Tibial artery (tissue), 4 donors: ENCODE results near the gene SLC38A3.

Experiments used
- DNase-seq, 2 donors: peaks; one replicate each; pipeline ENCODE4 v3.0.0-alpha.2; 2019
- H3K27ac ChIP-seq, 2 donors: fragments of 200-600 bp; sonication (generic) in 1 of 2; 1 replicate in 1 of 2; 2 replicates in 1 of 2; pipeline ENCODE4 v1.5.1; 2018 to 2019; ENCODE audit warnings: mild to moderate bottlenecking in 1 of 2
- H3K27me3 ChIP-seq, 2 donors: fragments of 200-600 bp; sonication (generic) in 1 of 2; one replicate each; pipeline versions ENCODE4 v1.5.1 to v1.6.0; 2016 to 2019
- H3K36me3 ChIP-seq, 3 donors: fragments of 200-600 bp; sonication (generic) in 2 of 3; one replicate each; pipeline ENCODE4 v1.5.1; 2016 to 2019; ENCODE audit warnings: mild to moderate bottlenecking in 2 of 3
- H3K4me1 ChIP-seq, 4 donors: fragments of 200-600 bp; sonication (generic) in 2 of 4; 1 replicate in 3 of 4; 2 replicates in 1 of 4; pipeline ENCODE4 v1.5.1; 2016 to 2019
- H3K4me3 ChIP-seq, 2 donors: fragments of 200-600 bp; sonication (generic) in 1 of 2; 1 replicate in 1 of 2; 2 replicates in 1 of 2; pipeline ENCODE4 v1.5.1; 2018 to 2019; ENCODE audit warnings: mild to moderate bottlenecking in 2 of 2
- H3K9me3 ChIP-seq, 3 donors: fragments of 200-600 bp; sonication (generic) in 1 of 3; one replicate each; pipeline ENCODE4 v1.5.1; 2016 to 2019
- intact Hi-C: fragments of 100-400 bp; cut with DNase I; formaldehyde crosslinking; loops from one replicate; pipeline ENCODE4 v1.15.0; 2023; ENCODE audit warnings: low total_unique reads
- TF ChIP-seq, protein P1 (sequence below), 2 experiments: fragments of 200-600 bp in 1 of 2; fragments of 450-650 bp in 1 of 2; IDR thresholded peaks; one replicate each; pipeline ENCODE4 v1.5.1; 2017 to 2019; ENCODE audit warnings: antibody characterized with exemption in 2 of 2, mild to moderate bottlenecking in 1 of 2, moderate library complexity in 1 of 2

The SLC38A3 gene

DNA sequence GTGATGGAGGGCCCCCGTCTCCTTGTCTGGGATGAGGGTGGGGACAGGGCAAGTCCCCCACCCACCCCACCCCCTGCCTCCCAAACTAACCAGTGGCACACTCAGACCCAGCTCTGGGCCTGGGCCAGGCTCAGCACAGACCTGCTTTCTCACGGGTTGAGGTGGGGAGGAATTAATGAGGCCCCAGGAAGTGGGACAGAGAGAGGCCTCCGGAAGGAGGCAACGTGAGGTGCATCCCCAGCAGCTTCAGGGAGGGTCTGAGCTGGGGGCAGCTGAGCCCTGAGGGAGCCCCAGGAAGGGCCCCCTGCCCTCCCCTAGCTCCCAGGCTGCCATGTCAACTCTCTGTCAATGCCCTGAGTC, 16.0 kb downstream of the SLC38A3 start:
- DNase-seq, result no peak
- Histone ChIP-seq H3K36me3 (no peaks in the 10 kb centered on the region), H3K27me3 (peaks cover 0 to 6% of the 10 kb centered on the region in 2 donors), H3K4me3 (no peak overlapping the region), H3K4me1 (peaks cover 0 to 5% (median 2%) of the 10 kb centered on the region in 4 donors), H3K27ac (no peak overlapping the region), H3K9me3 (no peaks in the 10 kb centered on the region)
- intact Hi-C loops, result no loop called here
- TF ChIP-seq, protein P1, sequence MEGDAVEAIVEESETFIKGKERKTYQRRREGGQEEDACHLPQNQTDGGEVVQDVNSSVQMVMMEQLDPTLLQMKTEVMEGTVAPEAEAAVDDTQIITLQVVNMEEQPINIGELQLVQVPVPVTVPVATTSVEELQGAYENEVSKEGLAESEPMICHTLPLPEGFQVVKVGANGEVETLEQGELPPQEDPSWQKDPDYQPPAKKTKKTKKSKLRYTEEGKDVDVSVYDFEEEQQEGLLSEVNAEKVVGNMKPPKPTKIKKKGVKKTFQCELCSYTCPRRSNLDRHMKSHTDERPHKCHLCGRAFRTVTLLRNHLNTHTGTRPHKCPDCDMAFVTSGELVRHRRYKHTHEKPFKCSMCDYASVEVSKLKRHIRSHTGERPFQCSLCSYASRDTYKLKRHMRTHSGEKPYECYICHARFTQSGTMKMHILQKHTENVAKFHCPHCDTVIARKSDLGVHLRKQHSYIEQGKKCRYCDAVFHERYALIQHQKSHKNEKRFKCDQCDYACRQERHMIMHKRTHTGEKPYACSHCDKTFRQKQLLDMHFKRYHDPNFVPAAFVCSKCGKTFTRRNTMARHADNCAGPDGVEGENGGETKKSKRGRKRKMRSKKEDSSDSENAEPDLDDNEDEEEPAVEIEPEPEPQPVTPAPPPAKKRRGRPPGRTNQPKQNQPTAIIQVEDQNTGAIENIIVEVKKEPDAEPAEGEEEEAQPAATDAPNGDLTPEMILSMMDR (IDR thresholded peaks at IDR 0.05), result no peak

- Histone ChIP-seq H3K36me3 (no peaks in the 10 kb centered on the region), H3K27me3 (peaks cover 0 to 6% of the 10 kb centered on the region in 2 donors), H3K4me3 (no peak overlapping the region), H3K9me3 (no peaks in the 10 kb centered on the region), H3K4me1 (peaks cover 0 to 10% (median 5%) of the 10 kb centered on the region in 4 donors), H3K27ac (no peak overlapping the region)
- intact Hi-C loops, result no loop called here
- TF ChIP-seq, protein P1 (IDR thresholded peaks at IDR 0.05), result no peak
- no peak for DNase-seq
These were observed 16.5 kb downstream of the SLC38A3 start for GRCh38 chr3:50221411-50222168.

DNA sequence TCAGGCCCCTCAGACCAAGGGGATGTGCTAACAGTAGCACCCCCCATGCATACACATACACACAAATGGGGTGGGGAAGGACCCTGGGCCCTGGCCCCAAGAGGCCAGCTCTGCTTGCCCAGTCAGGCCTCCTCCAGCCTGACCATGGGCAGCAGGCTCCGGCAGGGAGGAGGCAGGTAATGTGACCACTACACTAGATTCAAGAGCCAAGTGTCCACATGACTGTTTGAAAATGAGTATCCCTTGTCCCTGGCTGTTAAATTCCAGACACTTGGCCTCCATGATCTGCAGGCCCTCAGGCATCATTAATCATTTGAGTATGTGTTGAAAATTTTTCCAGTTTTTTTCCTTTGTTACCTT, 17.1 kb downstream of the SLC38A3 start:
- no peaks in the 10 kb centered on the region for H3K36me3 ChIP-seq
- TF ChIP-seq, protein P1 (IDR thresholded peaks at IDR 0.05), result no peak
- intact Hi-C loops, result no loop called here
- peaks cover 0 to 16% (median 10%) of the 10 kb centered on the region in 4 donors for H3K4me1 ChIP-seq
- no peak overlapping the region for H3K27ac ChIP-seq
- no peaks in the 10 kb centered on the region for H3K9me3 ChIP-seq
- H3K4me3 ChIP-seq, result no peak overlapping the region
- H3K27me3 ChIP-seq, result peaks cover 0 to 6% of the 10 kb centered on the region in 2 donors
- DNase-seq, result no peak

DNA sequence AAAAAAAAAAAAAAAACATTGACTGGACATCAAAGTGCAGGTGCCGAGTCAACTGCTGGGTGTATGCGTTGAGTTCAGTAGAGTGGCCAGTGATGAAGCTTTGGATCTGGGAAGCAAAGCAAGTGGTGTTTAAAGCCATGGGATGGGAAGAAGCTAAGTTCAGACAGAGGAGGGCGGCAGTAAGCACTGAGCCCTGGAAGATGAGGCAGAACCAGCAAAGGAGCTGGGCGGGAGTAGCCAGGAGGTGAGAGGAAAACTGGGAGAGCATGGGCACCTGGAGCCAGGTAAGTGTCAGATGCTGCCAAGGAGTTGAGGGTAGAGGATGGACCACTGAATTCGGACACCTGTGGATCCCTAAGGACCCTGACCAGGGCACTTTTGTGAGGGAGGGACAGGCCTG, 19.6 kb downstream of the SLC38A3 start:
- peaks cover 0 to 6% of the 10 kb centered on the region in 2 donors for H3K27me3 ChIP-seq
- no peak overlapping the region for H3K4me3 ChIP-seq
- no peaks in the 10 kb centered on the region for H3K9me3 ChIP-seq
- DNase-seq, result no peak
- H3K36me3 ChIP-seq, result no peaks in the 10 kb centered on the region
- intact Hi-C loops, result no loop called here
- no peak overlapping the region for H3K27ac ChIP-seq
- TF ChIP-seq, protein P1 (IDR thresholded peaks at IDR 0.05), result no peak
- peaks cover 0 to 32% (median 18%) of the 10 kb centered on the region in 4 donors for H3K4me1 ChIP-seq

GRCh38 chr3:50226888-50227389, 21.9 kb downstream of the SLC38A3 start:
- Histone ChIP-seq H3K27ac (peak overlapping the region; percentile 37 to 61), H3K36me3 (no peaks in the 10 kb centered on the region), H3K4me1 (peaks cover 0 to 32% (median 18%) of the 10 kb centered on the region in 4 donors), H3K27me3 (peaks cover 0 to 4% of the 10 kb centered on the region in 2 donors), H3K4me3 (peak overlapping the region; percentile 67 to 69), H3K9me3 (no peaks in the 10 kb centered on the region)
- peak; percentile 66 to 76 for DNase-seq
- intact Hi-C loops, result loop anchor here (1.0 kb wide), 3 partner anchors 19 to 44 kb away; no protein-coding TSS in a partner anchor
- TF ChIP-seq, protein P1 (IDR thresholded peaks at IDR 0.05), result no peak
